Ishikawa (cell line): ENCODE measurements around the gene URB1.

Source experiments
- TEAD4 ChIP-seq: IDR thresholded peaks from 2 replicates; pipeline ENCODE4 v1.6.1; 2012
- YY1 ChIP-seq: IDR thresholded peaks from 2 replicates; pipeline ENCODE4 v1.6.1; 2012; ENCODE audit warnings: low read depth
- TF ChIP-seq, protein P1 (sequence below): IDR thresholded peaks from 2 replicates; pipeline ENCODE4 v1.6.1; 2012

DNA sequence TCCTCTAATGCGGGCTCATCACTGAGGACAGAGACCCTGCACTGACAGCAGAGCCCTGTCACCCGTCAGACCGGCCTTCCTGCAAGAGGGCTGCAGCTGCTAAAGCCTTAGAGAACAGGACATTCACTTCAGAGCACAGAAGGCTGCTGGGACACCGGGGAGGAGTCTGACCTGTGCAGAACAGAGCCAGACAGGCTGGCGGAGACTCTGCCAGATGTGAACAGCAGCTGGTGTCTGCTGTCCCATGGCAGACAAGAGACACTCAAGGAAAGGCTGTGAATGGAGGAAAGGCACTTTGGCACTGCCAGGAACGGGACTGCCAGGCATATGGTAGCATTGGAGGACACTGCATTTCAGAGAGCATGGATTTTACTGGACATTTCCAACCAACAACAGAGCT, 72.8 kb downstream of the URB1 start:
- no peak for TF ChIP-seq TEAD4
- TF ChIP-seq, protein P1, sequence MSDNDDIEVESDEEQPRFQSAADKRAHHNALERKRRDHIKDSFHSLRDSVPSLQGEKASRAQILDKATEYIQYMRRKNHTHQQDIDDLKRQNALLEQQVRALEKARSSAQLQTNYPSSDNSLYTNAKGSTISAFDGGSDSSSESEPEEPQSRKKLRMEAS: no peak
- TF ChIP-seq YY1: no peak
